HG02885 (cell line): Measurements from ENCODE around the gene TP53AIP1.
A peak's percentile ranks its signal among the peaks of the same experiment; 100 is the strongest.

Experiments used
- ATAC-seq: cut with Tn5 transposase; IDR thresholded peaks from one replicate; pipeline ENCODE4 v1.9.1; 2021; ENCODE audit warnings: mild to moderate bottlenecking; ENCODE audit not compliant: unreplicated experiment, poor library complexity

The TP53AIP1 gene

GRCh38 chr11:128942817-128943427, at the start of gene TP53AIP1:
TSS of gene TP53AIP1 (minus strand) at chr11:128942871. CDS start at chr11:128937818, 5,053 bp downstream.
- ATAC-seq = no peak

- ATAC-seq = no peak
Measured at GRCh38 chr11:128988242-128988970, 45.7 kb upstream of the TP53AIP1 start.

GRCh38 chr11:128985880-128986279, 43.2 kb upstream of the TP53AIP1 start:
- ATAC-seq = no peak

- ATAC-seq = no peak
Measured at GRCh38 chr11:128983023-128983422, 40.4 kb upstream of the TP53AIP1 start.

- no peak for ATAC-seq
Measured at GRCh38 chr11:128981254-128981653, 38.6 kb upstream of the TP53AIP1 start.

- ATAC-seq = no peak
Measured at GRCh38 chr11:128970598-128971190, 28.0 kb upstream of the TP53AIP1 start.

GRCh38 chr11:128968916-128969315, 26.2 kb upstream of the TP53AIP1 start:
- no peak for ATAC-seq

GRCh38 chr11:128967578-128967977, 24.9 kb upstream of the TP53AIP1 start:
- no peak for ATAC-seq

GRCh38 chr11:128965485-128965884, 22.8 kb upstream of the TP53AIP1 start:
- peak; percentile 98 for ATAC-seq

GRCh38 chr11:128964463-128964930, 21.8 kb upstream of the TP53AIP1 start:
- no peak for ATAC-seq

GRCh38 chr11:128963744-128964325, 21.2 kb upstream of the TP53AIP1 start:
- ATAC-seq = no peak

- no peak for ATAC-seq
Measured at GRCh38 chr11:128962896-128963295, 20.2 kb upstream of the TP53AIP1 start.

- ATAC-seq = no peak
Measured at GRCh38 chr11:128961645-128962044, 19.0 kb upstream of the TP53AIP1 start.

- no peak for ATAC-seq
Measured at GRCh38 chr11:128957202-128957482, 14.5 kb upstream of the TP53AIP1 start.

GRCh38 chr11:128956401-128957201, 13.9 kb upstream of the TP53AIP1 start:
- peak; percentile 71 for ATAC-seq

GRCh38 chr11:128955636-128956035, 13.0 kb upstream of the TP53AIP1 start:
- no peak for ATAC-seq

GRCh38 chr11:128953151-128953550, 10.5 kb upstream of the TP53AIP1 start:
- ATAC-seq = no peak

- no peak for ATAC-seq
Measured at GRCh38 chr11:128949791-128950454, 7.3 kb upstream of the TP53AIP1 start.

- no peak for ATAC-seq
Measured at GRCh38 chr11:128948583-128948982, 5.9 kb upstream of the TP53AIP1 start.

- ATAC-seq = no peak
Measured at GRCh38 chr11:128947773-128948172, 5.1 kb upstream of the TP53AIP1 start.
